Measurements from ENCODE around the gene CLSTN2. TPM values are rescaled to one million over a fixed set of nuclear protein-coding genes. Genes with fewer than 3 reads are reported as not detected.

The CLSTN2 gene
- total and polyA plus RNA-seq, 2 of the 4 experiments (the other 2 are of a cell fraction) = under 0.01 to 0.07 TPM

GRCh38 chr3:140527156-140527555 lies 592.2 kb downstream of the CLSTN2 start:
- Histone ChIP-seq H3K18ac (ENCODE audit: low read depth, low read length) (no peak overlapping the region), H3K14ac (replicated peaks; ENCODE audit: low read depth, low read length) (no peak overlapping the region), H2AK9ac (replicated peaks; ENCODE audit: low read depth, low read length, poor library complexity) (no peak overlapping the region), H4K8ac (ENCODE audit: low read depth in 2 of 2, low read length in 2 of 2) (no peak overlapping the region), H3K4ac (ENCODE audit: low read depth, low read length) (no peak overlapping the region), H3K27ac (ENCODE audit: insufficient read depth, low read length) (no peak overlapping the region), H3K4me2 (ENCODE audit: low read depth, low read length) (no peak overlapping the region), H3K27me3 (ENCODE audit: control insufficient read depth, insufficient read depth, low read length) (no peaks in the 10 kb centered on the region), H3K9ac (ENCODE audit: low read depth, low read length) (no peak overlapping the region), H4K5ac (ENCODE audit: low read depth, low read length) (no peak overlapping the region), H3K9me1 (ENCODE audit: insufficient read depth, low read length) (no peaks in the 10 kb centered on the region), H2BK15ac (ENCODE audit: low read depth, low read length) (no peak overlapping the region), H2BK120ac (ENCODE audit: low read depth, low read length) (no peak overlapping the region), H2AFZ (replicated peaks; ENCODE audit: low read length, poor library complexity) (no peak overlapping the region), H3K79me1 (ENCODE audit: low read depth in 1 of 2, low read length in 2 of 2) (no peaks in the 10 kb centered on the region), H4K20me1 (ENCODE audit: insufficient read depth, low read length) (no peaks in the 10 kb centered on the region), H3K9me3 (ENCODE audit: control insufficient read depth, insufficient read depth, low read length) (peaks cover 4% of the 10 kb centered on the region; the same call in 1 of the 2 replicates), H3K56ac (ENCODE audit: extremely low read depth, insufficient read depth, low read length) (no peak overlapping the region), H2AK5ac (ENCODE audit: low read depth, low read length) (no peak overlapping the region), H3K23ac (ENCODE audit: low read depth, low read length) (no peak overlapping the region), H4K91ac (ENCODE audit: insufficient read depth, low read depth, low read length) (no peak overlapping the region), H3K4me1 (ENCODE audit: control insufficient read depth, insufficient read depth, low read length) (no peaks in the 10 kb centered on the region), H2BK5ac (ENCODE audit: low read depth, low read length, poor library complexity, severe bottlenecking) (no peak overlapping the region), H3K36me3 (ENCODE audit: control insufficient read depth, insufficient read depth, low read length) (no peaks in the 10 kb centered on the region), H3K4me3 (ENCODE audit: insufficient read depth, low read depth, low read length) (no peak overlapping the region), H2BK20ac (ENCODE audit: low read depth, low read length) (no peak overlapping the region)
- POLR2A ChIA-PET (ENCODE audit: unreplicated experiment) = no interaction called here
- in situ Hi-C loops (cut with MboI; ENCODE audit: low sequenced_read_pairs) (no loop called here), dilution Hi-C loops (cut with HindIII; ENCODE audit: low sequenced_read_pairs, unreplicated experiment) (no loop called here), intact Hi-C loops (cut with micrococcal nuclease) (no loop called here)
- DNase-seq (no peak), ATAC-seq (ENCODE audit: low read depth) (no peak)
- no TSS peak for BruUV-seq (replicated peaks)
- CTCF ChIA-PET = no interaction called here
- TF ChIP-seq BHLHE40 (IDR thresholded peaks at IDR 0.05; ENCODE audit: low read depth, low read length) (no peak), NFE2L2 (IDR thresholded peaks at IDR 0.05; ENCODE audit: low read depth, low read length) (no peak)

Measured in IMR-90 (cell line).